Neural progenitor cell (in vitro differentiated cells): ENCODE data around the gene MFAP1.

Experiments used
- EZH2phosphoT487 ChIP-seq: fragments of 200-600 bp; sonication (generic); IDR thresholded peaks from 2 replicates; pipeline ENCODE4 v1.6.1; 2017; ENCODE audit warnings: antibody characterized with exemption
- TF ChIP-seq, protein P1 (sequence below): fragments of 200-600 bp; sonication (generic); IDR thresholded peaks from 2 replicates; pipeline ENCODE4 v1.5.1; 2017; ENCODE audit warnings: antibody characterized with exemption, mild to moderate bottlenecking

DNA sequence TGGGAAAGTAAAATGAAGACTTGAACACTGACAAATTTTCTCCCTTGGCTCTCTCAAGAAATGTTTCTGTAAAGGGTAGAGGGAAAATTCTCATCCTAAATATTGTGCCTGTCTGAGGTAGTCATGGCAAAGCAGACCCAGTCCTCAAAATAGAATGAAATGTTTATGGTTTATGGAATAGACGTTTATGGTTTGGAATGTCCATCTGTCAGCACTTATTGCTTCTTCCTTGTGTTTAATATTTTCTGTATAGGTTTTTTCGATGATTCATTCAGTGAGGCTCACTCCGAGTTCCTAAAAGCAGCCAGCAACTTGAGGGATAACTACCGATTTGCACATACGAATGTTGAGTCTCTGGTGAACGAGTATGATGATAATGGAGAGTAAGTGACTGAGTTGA is 61.7 kb downstream of the MFAP1 start:
- TF ChIP-seq, protein P1, sequence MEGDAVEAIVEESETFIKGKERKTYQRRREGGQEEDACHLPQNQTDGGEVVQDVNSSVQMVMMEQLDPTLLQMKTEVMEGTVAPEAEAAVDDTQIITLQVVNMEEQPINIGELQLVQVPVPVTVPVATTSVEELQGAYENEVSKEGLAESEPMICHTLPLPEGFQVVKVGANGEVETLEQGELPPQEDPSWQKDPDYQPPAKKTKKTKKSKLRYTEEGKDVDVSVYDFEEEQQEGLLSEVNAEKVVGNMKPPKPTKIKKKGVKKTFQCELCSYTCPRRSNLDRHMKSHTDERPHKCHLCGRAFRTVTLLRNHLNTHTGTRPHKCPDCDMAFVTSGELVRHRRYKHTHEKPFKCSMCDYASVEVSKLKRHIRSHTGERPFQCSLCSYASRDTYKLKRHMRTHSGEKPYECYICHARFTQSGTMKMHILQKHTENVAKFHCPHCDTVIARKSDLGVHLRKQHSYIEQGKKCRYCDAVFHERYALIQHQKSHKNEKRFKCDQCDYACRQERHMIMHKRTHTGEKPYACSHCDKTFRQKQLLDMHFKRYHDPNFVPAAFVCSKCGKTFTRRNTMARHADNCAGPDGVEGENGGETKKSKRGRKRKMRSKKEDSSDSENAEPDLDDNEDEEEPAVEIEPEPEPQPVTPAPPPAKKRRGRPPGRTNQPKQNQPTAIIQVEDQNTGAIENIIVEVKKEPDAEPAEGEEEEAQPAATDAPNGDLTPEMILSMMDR = no peak
- no peak for TF ChIP-seq EZH2phosphoT487
